Esophagus squamous epithelium (tissue), 4 donors: ENCODE measurements around the gene EPHA6.

Experiments
- CTCF ChIP-seq, 6 experiments: fragments of 450-650 bp in 4 of 6; fragments of 200-600 bp in 2 of 6; sonication (generic) in 2 of 6; IDR thresholded peaks; one replicate each; pipeline ENCODE4 v1.5.1; 2016 to 2019; ENCODE audit warnings: antibody characterized with exemption in 6 of 6, mild to moderate bottlenecking in 4 of 6, moderate library complexity in 4 of 6
- POLR2A ChIP-seq, 4 donors: fragments of 450-650 bp; IDR thresholded peaks; one replicate each; pipeline ENCODE4 v1.6.1; 2017; ENCODE audit warnings: antibody characterized with exemption in 4 of 4, mild to moderate bottlenecking in 4 of 4, moderate library complexity in 3 of 4

DNA sequence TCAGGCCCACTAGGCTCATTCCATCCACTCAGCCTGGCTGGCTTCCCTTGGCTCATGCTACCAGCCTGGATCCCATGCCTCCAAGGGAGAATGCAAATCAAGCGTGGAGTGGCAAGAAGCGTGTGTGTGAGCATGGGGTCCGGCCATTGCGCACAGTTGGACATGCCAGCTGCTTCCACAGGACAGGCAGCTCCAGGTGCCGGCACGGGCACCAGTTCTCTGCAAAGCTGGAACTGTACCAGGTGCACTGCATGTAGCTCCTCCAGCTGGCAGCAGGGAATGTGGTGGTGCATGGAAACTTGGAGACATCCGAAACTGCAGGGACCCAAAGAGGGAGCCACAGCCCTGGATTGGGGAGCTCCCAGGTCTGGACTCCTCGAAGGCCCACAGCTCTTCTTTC, 449.8 kb downstream of the EPHA6 start:
- TF ChIP-seq POLR2A (IDR thresholded peaks at IDR 0.05): no peak
- no peak for TF ChIP-seq CTCF (IDR thresholded peaks at IDR 0.05)
